ENCODE measurements around the gene ZBTB45.
A peak's percentile ranks its signal among the peaks of the same experiment; 100 is the strongest.
"Not testable (repeated sequence)": the region's sequence is repeated elsewhere in the genome, so short reads cannot be mapped to it uniquely, and the experiment has no call there.

Gene ZBTB45

DNA sequence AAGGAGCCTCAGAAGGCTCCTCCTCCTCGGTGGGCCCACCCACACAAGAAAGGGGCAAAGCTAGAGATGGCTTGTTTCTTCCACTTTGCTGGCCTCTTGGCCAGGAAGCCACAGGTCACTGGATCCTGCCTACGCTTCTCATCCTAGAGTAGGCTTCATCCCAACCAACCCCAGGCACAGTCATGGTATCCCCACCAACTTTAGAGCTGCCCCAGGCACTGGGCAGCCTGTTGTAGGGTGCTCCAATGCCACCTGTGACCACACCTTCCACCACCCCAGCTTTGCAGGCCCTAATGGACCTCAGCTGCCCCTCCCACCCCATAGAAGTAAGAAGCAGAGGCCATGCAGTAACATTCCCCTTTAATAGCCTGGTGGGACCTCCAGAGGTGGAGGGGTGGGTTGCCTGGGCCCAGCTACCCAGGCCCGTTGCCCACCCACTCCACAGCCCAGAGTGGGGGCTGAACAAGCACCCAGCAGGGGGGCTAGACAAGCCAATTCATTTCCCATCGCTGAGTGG is 35.8 kb upstream of the ZBTB45 start:
- DNase-seq, result no peak

DNA sequence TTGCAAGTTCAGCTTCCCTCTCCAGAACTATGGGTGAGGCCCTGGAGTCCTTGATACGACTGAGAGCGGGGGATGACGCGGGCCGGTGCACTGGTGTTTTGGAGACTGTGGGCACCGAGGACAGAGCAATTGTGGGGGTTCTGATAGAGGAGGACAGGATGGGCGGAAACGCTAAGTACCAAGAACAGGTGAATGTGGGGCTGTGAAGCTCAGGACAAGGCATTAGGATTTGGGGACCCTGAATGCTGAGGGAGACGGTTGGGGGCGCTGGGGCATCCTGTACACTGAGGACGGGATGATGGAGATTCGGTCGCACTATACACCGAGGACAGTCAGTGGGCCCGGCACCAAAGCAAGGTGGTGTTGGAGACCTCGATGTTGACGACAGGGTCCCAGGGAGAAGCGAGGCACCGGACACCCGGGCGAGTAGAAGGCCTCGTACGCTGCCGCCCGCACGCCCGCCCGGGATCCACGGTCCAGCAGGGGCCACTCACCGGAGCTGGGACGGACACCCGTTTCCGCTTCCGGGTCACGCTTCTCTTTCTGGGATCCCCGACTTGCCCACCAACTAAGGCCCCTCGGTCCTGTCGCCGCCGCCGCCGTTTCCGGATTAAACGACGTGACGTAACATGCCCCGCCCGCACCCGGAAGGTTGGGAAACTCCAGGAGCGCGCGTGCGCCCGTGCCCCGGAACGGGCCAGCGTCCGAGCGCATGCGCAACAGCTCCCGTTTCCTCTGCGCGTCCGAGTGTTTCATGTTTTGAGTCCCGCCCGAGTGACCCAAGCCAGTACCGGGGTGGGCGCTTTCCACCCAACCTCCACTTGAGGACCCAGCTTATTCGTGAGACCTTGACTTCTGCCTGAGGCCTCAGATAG is 35.1 kb upstream of the ZBTB45 start, which contains the start of gene CHMP2A:
TSS of gene CHMP2A (minus strand) at position 612 of the 875 bp plus-strand sequence. CDS start 893 bp downstream, outside the sequence.
- DNase-seq, result peak; percentile 90

DNA sequence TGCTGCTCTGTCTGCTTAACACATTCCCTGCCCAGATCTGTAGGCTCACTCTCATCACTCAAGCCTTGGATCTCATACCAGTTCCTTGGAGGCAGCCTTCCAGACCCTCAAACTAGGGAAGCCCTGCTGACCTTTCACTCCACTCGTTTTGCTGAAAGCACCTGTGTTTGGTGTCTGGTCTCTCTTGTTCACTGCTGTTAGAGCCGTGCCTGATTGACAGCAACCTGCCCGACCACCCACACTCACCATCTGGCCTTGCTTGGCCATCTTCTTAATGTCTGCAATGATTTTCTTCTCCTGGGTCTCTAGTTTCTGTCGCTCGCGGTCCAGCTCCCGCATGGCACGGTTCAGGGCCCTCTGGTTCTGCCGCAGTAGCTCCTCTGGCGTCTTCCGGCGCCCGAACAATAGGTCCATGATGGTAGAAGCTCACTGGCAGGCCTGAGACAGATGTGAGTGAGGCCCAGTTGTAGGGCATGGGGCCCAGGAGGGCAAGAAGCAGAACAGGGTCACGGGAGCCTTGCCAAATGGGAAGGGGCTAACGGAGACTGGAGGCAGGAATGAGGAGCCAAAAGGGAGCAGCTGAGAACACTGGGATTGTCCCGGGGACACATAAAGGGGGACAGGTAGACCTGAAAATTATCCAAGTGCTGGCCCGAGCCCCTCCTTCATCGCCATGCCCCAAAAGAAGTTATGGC is 34.3 kb upstream of the ZBTB45 start:
- no peak for DNase-seq

DNA sequence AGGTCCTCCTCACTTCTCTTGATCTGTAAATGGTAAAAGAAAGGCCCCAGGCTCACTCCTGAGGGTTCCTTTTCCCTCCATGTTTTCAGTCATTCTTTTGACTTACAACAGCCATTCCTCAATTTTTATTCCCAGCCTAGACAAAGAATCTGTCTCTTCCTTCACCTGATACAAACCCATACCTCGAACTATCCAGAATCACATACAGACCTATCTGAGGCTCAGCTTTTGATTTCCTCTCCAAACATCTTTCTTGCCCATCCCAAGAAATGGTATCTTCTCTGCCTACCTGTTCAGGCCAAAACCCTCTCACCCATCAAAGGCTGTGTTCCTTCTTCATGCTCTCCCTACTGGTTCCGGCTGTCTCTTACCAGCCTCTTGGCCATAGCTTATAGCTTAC is 33.0 kb upstream of the ZBTB45 start:
- no peak for DNase-seq

- DNase-seq, result no peak
Observed at GRCh38 chr19:58551577-58552471, 32.2 kb upstream of the ZBTB45 start.

DNA sequence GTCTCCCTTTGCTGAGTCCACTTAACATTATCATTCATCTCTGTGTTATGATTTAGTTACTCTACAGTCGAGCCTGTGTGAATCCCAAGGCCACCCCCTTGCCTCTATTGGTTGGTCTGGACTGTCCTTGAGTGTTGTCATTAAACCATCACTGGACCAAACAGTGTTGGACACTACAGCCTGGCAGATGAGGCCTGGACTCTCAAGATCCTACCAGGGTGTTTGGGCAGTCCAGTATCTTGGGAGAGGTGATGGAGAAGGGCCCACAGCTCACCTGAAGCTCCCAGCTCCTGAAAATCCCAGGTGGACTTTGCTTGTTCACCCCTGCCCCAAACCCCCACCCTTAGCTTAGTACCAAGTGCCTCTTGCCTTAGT is 31.5 kb upstream of the ZBTB45 start:
- no peak for DNase-seq

DNA sequence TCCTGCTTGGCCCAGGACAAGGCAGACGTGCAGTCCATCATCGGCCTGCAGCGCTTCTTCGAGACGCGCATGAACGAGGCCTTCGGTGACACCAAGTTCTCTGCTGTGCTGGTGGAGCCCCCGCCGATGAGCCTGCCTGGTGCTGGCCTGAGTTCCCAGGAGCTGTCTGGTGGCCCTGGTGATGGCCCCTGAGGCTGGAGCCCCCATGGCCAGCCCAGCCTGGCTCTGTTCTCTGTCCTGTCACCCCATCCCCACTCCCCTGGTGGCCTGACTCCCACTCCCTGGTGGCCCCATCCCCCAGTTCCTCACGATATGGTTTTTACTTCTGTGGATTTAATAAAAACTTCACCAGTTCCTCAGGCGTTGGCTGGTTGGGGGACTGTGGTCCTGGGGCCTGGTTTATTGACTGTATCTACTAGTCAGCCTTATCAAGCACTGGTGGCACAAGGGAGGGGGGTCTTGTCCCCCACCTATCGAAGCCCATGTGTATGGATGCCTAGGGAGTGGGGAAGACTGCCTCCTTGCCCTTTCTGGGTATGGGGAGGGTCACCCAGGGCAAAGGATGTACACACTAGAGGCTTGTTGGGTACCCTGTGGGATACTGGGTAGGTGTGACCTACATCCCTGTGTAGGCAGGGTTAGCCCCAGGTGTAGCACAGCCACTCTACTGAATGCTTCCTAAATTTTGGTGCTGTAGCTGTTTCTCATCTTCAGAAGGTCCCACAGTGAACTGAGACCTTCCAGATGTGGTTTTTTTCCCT is 30.9 kb upstream of the ZBTB45 start:
- no peak for DNase-seq

DNA sequence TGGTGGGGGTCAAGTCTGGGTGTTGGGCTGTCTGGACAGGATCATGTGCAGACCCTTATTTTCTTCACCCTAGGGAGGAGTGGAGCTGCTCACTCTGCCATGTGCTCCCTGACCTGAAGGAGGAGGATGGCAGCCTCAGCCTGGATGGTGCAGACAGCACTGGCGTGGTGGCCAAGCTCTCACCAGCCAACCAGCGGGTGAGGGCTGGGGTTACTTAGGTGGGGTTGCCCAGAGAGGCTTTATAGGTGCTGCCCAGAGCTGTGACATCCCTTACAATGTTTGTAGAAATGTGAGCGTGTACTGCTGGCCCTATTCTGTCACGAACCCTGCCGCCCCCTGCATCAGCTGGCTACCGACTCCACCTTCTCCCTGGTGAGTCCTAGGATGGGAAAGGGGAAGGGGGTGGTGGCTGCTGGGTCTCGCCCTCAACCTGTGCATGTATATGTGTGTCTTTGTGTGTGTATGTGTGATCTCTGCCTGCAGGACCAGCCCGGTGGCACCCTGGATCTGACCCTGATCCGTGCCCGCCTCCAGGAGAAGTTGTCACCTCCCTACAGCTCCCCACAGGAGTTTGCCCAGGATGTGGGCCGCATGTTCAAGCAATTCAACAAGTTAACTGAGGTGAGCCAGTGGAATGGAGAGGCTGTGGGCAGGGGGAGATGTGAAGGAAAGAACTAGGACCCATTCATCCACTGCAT is 30.2 kb upstream of the ZBTB45 start:
- no peak for DNase-seq

DNA sequence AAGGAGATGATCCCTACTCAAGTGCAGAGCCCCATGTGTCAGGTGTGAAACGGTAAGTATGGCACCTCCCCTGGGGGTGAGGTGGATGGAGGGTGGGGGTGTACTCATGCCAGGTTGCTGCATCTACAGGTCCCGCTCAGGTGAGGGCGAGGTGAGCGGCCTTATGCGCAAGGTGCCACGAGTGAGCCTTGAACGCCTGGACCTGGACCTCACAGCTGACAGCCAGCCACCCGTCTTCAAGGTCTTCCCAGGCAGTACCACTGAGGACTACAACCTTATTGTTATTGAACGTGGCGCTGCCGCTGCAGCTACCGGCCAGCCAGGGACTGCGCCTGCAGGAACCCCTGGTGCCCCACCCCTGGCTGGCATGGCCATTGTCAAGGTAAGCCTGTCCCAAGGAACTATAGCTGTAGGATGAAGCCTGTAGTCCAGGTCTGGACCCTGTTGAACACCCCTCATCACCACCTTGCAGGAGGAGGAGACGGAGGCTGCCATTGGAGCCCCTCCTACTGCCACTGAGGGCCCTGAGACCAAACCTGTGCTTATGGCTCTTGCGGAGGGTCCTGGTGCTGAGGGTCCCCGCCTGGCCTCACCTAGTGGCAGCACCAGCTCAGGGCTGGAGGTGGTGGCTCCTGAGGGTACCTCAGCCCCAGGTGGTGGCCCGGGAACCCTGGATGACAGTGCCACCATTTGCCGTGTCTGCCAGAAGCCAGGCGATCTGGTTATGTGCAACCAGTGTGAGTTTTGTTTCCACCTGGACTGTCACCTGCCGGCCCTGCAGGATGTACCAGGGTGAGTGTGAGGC is 29.5 kb upstream of the ZBTB45 start:
- DNase-seq, result no peak

- DNase-seq, result no peak
Observed at GRCh38 chr19:58547323-58548312, 28.0 kb upstream of the ZBTB45 start.

DNA sequence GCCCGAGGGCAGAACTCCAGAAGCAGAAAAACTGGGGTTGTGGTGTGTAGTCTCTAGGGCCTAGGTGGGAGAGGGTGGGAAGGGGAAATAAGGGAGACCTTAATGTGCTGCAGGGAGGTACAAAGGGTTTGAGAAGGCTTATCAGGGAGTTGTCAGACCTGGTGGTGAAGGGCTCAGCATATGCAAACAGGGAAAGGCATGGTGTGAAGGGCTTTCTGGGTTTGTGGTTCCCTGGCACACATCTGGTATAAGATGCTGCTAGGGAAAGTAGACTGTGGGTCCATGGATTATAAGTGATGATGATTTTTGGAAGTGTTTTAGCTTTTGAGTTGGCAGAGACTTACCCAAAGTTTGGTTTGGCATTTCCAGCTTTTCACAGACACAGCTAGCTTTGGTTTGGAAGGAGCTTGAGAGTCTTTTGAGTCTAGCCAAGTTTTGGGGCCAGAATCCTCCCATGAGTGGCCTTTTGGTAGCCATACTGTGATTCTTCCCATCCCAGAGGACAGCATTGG is 26.5 kb upstream of the ZBTB45 start:
- DNase-seq, result no peak

DNA sequence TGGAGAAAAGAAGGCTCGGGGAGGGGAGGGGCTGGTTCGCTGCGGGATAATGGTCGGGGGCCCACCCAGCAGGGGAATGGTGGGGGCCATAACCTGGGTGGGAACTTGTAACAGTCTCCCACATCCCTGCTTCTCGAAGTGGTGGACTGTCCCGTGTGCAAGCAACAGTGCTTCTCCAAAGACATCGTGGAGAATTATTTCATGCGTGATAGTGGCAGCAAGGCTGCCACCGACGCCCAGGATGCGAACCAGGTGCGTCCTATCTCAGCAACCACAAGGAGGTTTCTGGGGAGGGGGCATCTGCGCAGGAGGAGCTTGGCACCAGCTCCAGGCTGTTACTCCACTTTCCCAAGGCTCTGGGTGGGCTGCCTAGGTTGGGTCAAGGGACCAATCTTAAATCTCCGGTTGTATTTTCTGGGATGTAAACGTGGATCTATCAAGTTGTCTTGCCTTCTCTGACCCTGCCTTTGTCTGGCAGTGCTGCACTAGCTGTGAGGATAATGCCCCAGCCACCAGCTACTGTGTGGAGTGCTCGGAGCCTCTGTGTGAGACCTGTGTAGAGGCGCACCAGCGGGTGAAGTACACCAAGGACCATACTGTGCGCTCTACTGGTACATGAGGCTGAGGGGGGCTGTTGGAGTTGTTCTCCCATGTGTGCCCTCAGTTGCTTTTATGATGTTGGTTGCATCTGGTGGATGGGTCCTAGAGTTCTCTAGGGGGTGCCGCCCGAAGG is 25.8 kb upstream of the ZBTB45 start:
- no peak for DNase-seq

- no peak for DNase-seq
Observed at GRCh38 chr19:58544591-58545285, 25.1 kb upstream of the ZBTB45 start.

GRCh38 chr19:58543826-58544590 is 24.4 kb upstream of the ZBTB45 start, which contains the start of gene TRIM28:
TSS of gene TRIM28 (plus strand) at chr19:58544064. CDS start at chr19:58544758, 694 bp downstream.
- peak; percentile 98 for DNase-seq

DNA sequence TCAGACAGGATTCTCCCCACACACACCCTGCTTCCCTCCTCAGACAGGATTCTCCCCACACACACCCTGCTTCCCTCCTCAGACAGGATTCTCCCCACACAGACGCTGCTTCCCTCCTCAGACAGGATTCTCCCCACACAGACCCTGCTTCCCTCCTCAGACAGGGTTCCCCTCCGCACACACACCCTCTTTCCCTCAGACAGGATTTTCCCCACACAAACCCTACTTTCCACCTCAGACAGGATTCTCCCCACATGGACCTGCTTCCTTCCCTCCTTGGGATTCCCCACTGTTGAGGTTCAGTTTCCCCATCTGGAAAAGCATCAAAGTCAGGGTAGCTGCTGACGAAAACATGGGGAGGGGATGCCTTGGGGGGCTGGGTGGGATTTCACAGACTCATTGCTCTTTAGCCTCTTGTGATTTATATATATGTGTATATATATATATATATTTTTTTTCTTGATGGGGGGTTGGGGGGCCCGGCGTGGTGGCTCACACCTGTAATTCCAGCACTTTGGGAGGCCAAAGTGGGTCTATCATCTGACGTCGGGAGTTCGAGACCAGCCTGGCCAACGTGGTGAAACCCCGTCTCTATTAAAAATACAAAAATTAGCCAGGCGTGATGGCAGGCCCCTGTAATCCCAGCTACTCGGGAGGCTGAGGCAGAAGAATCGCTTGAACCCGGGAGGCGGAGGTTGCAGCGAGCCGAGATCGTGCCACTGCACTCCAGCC is 23.2 kb upstream of the ZBTB45 start:
- DNase-seq, result not testable (repeated sequence)
